IPS DF 19.7 (cell line): Measurements from ENCODE around the gene TCHP.

ENCODE experiments used
- DNase-seq: peaks from one replicate; pipeline ENCODE4 v3.0.0-alpha.2; 2013; ENCODE audit warnings: low read depth, low spot score

The TCHP gene

DNA sequence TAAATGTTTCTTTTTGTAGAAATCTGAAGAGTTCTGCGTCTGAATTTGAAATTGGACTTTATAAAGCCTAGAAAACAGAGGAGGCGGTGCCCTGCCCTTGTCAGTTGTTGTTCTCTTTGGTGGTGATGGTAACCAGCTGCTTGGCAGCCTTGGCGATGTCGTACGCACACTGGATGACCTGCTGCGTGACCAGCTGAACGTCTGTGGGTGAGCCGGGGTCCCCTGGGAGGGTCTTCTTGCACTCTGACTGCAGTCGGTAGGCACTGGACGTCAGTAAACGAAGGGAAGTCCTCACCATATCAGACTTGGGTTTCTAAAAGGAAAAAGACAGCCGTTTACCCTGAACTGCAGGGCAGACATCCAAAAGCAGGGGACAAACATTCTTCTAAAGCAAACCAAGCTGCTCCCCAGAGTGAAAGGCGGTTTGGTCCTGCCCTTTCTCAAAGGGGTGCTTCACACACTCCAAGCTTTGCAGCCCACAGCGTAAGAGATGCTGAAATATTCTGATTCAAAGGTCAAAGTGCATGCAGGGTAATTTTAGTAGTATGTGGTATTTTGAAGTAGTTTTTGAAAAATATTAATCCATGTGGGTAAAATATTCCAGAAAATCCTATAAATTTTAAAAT, 32.9 kb downstream of the TCHP start:
- no peak for DNase-seq

DNA sequence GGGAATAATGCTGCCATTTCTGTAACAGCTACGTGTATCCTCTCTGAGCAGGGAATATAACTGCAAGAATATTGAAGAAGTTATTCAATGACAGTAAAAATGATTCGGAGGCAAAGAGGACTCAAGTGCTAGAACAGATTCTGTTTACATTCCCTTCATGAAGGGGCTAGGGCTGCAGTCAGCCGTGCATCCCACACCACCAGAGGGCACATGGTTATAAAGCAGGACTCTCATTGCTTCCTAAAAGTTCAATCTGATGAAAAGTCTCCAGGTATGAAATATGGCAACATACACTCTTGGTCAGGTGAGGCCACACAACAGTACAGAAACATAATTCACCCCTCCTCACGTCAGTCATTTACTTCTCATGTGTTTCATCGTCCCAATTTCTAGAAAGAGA, 34.0 kb downstream of the TCHP start:
- no peak for DNase-seq

DNA sequence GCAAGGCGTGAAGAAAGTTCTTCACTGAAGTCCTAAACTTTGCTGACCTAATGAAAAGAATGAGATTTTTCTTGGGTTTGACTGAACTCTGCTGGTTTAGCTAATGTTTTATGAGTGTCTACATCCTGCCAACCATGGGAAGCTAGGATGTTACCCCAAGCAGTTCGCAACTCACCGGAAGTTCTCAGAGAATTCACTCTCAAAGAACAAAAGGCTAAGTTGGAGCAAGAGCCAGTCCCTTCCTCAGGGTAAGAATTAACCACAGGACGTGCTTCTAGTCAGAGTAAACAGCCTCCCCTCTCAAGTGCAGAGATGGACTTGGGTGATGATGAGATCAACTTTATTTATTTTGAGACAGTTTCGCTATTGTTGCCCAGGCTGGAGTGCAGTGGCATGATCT, 37.3 kb downstream of the TCHP start:
- no peak for DNase-seq

DNA sequence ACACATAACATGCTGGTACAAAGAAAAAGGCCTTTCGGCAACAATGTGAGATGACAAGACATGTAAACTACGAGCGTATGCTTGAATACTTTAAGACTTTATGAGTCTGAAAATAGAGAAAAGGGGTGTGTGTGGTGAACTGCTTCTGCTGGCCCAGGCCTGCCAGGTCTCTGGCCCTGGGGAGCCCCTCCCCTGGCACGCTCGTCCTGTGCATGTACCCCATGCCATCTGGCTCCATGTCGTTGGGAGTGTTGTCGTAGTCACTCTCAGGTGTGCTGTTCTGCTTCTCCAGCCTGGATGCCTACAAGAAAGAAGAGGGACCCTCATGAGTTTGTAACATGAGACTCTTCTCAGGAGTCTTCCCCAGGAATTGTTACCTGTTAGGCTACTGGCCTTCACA, 38.9 kb downstream of the TCHP start:
- DNase-seq, result no peak

DNA sequence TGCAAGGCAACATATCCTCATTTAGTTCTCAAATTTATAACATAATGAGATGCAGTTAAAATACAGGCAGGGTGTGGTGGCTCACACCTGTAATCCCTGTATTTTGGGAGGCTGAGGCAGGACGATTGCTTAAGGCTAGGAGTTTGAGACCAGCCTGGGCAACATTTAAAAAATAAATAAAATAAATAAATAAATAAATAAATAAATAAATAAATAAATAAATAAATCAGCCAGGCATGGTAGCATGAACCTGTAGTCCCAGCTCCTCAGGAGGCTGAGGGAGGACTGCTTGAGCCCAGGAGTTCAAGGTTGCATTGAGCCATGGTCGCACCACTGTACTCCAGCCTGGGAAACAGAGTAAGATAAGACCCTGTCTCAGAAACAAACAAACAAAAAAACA, 39.4 kb downstream of the TCHP start:
- no peak for DNase-seq

DNA sequence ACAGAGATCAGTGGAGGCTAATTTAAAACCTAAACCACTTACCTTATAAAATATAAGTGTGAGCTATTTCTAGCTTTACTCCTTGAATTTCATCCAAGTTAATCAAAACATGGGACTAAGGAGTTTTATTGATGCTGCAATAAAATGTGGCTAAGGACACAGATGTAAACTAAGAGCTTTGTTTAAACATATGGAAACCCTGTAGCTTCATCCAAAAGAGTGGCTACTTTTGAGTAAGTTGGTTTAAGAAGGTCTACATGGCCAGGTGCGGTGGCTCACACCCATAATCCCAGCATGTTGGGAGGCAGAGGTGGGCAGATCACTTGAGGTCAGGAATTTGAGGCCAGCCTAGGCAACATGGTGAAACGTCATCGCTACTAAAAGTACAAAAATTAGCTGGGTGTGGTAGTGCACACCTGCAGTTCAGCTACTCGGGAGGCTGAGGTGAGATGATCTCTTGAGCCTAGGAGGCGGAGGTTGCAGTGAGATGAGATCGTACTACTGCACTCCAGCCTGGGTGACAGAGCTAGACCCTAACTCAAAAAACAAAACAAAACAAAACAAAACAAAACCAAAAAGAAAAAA, 40.4 kb downstream of the TCHP start:
- no peak for DNase-seq

DNA sequence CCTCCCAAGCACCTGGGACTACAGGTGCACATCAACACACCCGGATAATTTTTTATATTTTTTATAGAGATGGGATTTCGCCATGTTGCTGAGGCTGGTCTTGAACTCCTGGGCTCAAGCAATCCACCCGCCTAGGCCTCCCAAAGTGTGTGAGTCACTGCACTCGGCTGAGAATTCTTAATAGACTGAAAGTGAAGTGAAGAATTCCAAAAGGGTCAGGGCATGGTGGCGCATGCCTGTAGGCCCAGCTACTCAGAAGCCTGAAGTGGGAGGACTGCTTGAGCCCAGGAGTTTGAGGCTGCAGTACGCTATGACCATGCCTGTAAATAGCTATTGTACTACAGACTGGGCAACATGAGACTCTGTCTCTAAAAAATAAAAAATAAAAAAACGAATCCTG, 43.7 kb downstream of the TCHP start:
- no peak for DNase-seq

DNA sequence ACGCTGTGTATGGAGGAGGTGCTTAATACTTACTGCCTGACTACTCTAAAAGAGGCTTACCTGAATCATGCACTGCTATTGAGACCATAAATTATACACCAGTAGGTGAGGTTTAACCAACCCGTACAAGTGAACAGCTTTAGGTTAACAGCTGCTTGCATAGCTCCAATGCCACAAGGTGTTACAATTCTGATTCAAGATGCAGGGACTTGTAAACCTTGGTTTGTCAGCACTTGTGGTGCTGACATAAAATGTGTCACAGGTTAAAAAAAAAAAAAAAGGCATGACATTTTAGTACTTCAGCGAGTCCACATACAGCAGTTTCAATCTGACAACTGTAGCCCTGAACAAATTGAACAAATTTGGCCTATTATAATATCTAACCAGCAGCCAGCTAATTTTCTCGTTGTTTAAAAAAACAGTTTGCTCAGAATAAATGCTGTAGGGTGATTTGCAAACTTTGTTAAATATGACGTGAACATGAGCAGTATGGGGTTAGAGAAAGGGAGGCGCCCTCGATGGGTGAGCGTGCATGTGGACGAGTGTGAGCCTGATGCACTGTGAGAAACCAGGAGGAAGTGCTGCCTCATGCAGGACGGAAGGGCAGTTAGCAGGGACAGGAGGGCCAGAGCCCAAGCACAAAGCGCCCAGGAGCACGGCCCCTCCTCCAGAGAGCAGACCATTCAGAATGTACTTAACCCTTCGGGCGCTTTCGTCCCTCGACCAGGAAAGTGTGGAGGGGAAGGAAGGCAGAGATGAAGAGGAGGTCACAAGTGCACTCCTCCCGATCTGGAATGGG, 44.7 kb downstream of the TCHP start:
- DNase-seq, result peak; percentile 87

DNA sequence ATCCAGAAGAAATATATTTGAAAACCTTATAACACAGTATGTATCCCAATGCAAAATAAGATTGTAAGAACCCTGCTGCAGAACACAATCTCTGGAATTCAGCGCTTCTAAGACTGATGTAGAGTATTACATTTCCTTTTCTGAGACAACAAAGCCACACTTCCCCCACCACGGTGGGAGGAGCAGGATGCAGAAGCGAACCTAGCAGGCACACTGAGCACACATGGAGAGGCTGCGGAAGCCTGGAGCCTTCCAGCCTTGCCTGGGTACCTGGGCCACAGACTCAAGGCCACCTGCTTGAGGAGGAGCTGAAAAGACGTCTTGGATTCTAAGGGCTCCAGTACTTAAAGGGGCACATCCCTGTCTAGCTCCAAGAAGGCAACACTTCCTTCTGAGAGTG, 46.4 kb downstream of the TCHP start:
- peak; percentile 63 for DNase-seq

DNA sequence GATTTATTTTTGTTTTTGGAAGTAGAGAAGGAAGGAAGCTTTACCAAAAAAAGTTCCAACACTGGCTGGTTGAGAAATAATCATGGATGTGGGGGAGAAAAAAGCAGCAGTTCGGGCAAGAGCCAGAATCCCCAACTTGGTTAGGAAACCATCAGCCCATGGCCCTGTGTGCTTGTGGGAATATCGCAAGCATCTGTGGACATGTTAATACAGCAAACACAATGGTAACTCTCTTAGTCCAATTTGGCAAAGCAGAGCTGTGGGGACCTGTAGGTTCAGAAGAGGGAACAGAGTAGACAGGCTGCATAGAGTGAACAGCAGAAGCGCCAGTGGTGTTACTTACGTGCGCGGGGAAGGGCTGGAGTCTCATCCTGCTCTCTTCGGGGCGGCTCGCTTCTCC, 46.8 kb downstream of the TCHP start:
- no peak for DNase-seq

DNA sequence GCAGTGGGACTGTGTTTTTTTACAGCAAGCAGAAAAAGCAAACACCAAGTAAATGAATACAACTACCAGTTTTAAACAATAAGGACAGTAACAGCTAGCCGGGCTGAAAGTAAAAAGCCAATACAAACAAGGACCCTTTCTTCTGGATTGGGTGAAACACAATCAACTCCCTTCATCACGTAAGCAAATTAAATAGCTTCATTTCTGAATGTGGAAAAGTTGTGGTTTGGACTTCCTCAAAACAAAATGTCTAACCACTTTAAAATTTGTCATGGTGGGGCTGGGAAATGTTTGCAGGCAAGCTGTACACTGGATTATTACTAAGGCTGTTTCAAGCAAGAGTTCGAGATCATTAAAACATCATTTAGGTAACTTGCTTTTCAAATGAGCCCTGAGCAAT, 47.4 kb downstream of the TCHP start:
- DNase-seq, result no peak

DNA sequence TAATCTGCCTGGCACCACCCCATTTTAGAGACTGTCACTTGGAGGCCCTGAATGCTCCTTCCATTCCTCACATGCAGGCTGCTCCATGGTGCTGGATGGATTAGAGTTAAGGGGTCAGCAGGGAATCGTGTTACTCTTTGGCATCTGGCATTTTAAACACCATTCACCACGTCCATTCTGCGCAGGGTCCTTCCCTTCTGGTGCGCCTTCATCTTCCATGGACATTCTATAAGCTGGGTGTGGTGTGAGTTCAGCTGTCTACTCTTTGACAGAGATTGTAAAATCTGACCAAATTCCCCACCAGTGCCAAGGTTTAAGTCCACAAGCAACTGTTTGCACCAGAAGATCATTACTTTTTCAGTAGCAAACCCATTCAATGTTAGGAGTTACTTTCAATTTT, 48.3 kb downstream of the TCHP start:
- DNase-seq, result no peak

DNA sequence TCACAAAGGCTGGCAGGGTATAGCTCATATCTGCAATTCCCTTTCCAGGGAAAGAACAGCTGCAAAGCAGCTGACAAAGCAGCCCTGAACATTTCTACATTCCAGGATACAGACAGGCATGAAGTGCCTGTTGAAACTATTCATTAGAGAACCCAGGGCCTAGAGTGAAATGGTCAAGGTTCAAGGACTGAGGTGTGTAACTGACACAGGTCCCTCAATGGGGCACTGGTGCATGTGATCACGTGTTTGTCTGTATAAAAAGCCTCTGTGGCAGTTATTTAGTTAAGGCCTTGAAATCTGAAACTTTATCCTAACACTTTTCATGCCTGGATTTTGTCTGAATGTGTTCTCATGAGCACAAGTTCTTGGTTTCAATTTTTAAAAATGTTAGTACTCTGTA, 49.0 kb downstream of the TCHP start:
- no peak for DNase-seq

DNA sequence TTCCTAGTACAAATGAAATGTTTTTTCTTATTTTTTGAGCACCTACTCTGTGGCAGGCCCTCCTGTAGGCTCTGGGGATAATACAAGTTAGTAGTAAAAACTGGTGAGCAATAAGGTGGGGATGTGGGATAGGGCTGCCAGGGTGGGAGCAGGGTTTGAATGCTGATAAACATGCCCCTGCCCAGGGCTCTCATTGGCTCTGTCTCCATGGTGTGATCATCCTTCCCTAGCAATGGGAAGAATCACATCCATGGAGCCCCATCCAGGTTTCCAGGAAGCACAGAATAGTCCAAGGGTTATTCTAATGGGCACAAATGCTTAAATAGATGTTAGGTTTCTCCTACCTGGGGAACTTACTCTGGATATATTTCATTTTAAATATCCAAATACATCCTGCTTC, 50.6 kb downstream of the TCHP start:
- no peak for DNase-seq

DNA sequence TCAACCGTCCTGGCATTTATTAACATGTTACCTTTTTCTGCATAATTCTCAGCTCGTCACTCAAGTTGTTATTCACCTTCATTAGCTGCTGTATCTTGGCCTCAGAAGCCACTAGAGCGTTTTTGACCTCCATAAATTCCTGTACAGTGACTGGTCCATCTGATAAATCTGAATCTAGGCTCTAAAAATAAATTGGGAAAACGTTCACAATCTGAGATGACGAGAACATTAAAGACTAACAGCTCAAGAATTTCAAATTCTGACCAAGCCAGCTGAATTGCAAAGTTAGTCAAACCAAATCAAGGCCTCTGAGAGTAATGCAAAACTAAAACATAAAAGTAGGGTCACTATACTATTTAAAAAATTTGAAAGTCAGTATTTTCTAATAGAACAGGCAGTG, 51.1 kb downstream of the TCHP start:
- no peak for DNase-seq

DNA sequence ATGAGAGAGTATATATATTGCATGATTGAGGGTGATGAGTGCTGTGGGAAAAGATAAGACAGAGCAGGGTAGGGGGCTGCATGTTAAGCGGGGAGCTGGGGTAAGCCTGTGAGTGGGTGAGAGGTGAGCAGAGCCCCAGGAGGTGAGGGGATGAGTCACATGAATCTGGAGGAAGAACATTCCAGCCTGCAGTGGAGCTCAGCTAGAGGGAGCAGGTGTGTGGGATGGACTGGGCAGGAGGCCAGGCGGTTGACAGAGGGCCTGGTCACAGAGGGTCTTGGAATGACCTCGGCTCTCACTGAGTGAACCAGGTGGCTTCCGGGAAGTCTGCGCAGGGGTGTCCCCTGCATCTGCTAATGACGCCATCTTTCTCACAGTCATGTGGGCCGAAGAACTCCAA, 51.7 kb downstream of the TCHP start:
- no peak for DNase-seq

DNA sequence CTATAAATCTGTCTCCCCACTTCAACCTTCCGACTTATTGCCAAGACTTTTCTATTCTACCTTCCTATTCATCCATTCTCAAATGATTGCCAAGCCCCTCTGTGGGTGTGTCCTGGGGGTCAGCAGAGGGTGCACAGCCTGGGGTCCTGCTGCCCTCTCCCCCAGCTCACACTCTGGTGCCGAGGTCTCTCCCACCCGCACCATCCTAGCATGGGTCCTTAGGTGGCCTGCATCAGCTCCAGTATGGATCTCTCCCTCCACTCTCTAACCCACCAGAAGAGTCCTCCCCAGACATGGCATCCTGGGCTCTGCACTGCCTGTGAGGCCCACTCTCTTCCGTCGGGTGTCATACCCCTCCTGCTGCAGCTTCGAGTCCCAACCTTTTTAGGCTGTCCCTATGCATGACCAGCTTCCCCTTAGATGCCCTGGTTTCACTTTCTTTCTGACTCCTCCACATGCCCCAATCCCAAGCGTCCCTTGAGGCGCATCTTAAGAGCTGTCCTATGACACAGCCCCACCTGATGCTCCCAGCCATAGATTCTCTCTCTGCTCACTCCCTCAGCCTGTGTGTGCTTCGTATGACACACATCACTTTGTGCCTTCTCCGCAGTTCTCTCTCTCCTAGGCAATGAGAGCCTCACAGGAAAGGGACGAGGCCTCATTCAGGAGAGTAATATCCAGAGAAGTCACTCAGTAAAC, 52.2 kb downstream of the TCHP start:
- DNase-seq, result no peak

DNA sequence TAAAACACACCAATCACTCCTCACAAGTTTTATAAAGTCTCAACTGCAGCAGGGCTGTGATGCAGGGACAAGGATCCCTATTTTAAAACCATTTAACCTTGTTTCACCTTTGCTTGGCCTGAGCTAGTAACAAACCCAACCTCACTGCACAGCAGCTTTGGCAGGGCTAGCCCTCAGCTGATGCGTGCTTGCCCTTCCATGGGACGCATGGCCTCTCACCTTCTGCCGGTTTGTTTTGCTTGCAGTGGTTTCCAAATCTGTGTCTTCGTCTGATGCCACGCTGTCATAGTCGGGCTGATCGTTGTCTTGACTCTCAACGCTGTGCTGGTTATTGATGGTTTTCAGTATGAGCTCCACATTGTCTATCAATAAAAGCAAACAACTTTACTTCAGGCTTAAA, 52.8 kb downstream of the TCHP start:
- no peak for DNase-seq

DNA sequence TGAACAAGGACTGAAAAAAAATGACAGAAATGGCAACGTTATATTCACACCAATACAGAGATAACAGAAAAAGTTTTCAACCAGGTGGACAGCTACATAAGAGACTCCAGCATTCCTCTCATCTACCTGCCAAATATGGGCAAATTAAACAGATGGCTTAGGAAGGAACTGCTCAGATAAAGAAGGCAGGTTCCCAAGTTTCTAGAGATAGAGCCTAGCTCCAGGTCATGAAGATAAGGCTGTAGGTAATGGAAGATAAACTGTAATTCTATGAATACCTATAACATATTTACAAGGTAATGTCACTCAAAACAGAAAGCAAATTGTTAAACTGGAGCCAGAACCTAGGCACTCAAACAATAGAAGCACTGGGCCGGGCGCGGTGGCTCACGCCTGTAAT, 53.6 kb downstream of the TCHP start:
- DNase-seq, result no peak

DNA sequence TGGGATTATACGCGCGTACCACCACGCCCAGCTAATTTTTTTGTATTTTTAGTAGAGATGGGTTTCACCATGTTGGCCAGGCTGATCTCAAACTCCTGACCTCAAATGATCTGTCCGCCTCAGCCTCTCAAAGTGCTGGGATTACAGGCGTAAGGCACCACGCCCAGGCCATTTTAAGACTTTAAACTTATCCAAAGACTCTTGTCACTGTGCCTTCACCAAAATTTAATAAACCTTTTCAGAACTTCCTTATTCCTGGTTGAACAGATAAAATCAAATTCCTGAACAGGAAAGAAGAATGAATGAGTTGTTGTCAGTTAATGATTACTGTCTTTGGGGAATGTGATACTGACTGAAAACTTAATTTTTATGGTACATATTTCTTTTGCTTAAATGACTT, 58.3 kb downstream of the TCHP start:
- DNase-seq, result no peak

DNA sequence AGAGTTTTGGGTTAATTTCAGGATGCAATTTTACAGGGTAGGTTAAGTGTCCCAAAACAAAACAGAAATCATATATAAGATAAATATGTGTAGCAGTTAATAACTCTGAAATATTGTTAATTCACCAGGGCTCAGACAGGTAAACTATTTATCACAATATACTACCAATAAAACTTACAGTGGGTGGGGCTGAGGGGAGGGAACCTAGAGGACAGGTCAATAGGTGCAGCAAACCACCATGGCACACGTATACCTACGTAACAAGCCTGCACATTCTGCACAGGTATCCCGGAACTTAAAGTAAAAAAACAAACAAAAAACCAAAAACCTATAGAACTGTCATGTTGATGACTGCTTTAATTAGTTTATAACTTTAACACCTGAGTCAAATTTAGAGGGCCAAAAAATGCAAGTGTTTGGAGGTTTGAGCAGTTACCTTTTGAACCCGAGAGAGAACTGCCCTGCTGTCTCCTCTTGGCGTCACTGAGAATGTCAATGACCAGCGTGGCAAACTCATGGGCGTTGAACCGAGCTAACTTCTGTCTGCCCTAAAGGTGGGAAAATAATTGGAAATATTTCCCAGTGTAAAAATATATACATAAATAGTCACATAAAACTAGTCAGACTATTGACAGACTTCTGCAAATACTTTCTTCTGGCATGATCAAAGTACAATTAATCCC, 59.5 kb downstream of the TCHP start:
- no peak for DNase-seq

DNA sequence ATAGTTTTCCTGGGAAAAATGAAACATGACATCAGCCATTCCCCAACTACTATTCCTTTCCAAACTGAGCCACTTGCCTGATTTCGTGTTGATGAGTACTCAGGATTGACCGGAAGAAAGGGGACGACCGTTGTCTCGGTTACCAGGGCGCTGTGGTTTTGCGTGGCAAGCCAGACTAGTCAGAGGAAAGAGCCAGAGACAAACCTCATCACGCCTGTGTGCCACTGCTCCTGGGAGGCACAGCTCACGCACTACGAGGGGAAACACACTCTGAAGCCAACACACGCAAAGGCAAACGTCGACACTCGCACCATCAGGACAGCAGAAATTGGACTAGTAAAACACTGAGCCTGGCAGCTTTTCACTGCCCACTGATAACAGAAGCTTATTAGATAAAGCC, 61.1 kb downstream of the TCHP start:
- DNase-seq, result no peak
